IPS-NIHi7 (cell line): Measurements from ENCODE around the gene NSG1.
"Not testable (repeated sequence)": the region's sequence is repeated elsewhere in the genome, so short reads cannot be mapped to it uniquely, and the experiment has no call there.

ENCODE experiments used
- DNase-seq: peaks from one replicate; pipeline ENCODE4 v3.0.0; 2012; ENCODE audit warnings: mixed read lengths; ENCODE audit errors: extremely low spot score

The NSG1 gene, protein sequence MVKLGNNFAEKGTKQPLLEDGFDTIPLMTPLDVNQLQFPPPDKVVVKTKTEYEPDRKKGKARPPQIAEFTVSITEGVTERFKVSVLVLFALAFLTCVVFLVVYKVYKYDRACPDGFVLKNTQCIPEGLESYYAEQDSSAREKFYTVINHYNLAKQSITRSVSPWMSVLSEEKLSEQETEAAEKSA

GRCh38 chr4:4386736-4387392 lies at the start of gene NSG1:
TSS of gene NSG1 (plus strand) at chr4:4387102. CDS start at chr4:4387630, 528 bp downstream.
- DNase-seq: peak; percentile 48

DNA sequence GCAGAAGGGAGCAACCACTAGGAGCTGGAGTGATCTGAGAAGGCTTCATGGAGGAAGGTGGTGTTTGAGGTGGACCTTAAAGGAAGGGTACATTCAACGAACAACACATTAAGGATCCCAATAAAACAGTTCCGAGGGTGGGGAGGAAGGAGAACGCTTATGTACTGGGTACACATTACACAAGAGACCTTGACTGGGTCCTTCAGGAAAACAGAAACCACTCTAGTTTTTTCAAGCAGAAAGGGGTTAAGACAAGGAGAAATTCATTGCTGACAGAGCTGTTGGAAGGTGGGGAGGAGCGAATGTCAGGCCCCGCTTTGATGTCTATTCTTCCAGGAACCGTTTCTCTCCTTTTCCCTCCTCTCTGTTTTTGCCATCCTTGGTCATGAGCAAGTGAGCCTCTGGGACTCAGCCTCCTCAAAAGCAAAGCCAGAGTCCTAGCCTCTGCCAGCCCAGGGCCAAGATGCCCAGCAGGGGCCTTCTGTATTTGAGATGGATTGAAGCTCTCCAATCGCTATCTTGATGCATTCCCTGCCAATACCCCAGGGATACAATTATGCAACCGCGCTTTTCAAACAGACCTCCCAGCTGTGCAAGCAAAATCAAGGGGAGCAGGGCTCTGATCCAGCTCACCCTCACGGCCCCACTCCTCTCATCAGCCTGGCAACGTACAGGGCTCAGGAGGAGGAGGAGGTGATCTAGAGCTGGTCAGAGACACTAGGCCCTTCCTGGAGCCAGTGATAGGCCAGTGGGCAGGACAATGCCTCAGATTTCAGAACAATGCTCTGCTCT lies 48.5 kb upstream of the NSG1 start:
- no peak for DNase-seq

GRCh38 chr4:4339504-4340085 lies 47.3 kb upstream of the NSG1 start:
- no peak for DNase-seq

DNA sequence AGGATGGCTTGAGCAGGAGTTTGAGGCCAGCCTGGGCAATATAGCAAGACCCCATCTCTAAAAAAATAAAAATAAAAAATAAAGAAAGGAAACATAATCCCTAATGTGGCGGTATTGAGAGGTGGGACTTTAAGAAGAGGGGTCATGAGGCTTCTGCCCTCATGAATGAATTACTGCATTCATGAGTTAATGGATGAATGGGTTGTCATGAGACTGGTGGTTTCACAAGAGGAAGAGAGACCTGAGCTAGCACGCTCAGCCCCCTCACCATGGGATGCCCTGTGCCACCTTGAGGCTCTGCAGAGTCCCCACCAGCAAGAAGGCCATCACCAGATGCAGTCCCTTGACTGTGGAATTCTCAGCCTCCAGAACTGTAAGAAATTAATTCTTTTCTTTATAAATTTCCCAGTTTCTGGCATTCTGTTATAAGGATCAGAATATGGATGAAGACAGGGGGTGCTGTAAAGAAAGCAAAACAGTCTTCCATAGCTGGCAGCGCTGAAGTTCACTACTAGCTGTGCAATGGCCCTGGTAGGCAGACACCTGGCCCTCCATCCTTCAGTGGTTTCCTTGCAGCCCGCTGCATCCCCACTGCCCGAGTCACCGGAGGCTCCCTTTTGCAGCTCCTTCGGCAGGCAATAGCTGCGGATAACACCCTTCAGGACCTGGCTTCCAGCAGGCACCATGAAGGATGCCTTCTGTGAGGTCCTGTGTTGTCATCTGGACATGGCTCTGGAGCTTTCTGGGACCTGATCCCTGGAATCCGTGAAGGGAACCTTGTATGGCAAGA lies 44.8 kb upstream of the NSG1 start:
- DNase-seq: no peak

GRCh38 chr4:4343038-4343437 lies 43.9 kb upstream of the NSG1 start:
- no peak for DNase-seq

DNA sequence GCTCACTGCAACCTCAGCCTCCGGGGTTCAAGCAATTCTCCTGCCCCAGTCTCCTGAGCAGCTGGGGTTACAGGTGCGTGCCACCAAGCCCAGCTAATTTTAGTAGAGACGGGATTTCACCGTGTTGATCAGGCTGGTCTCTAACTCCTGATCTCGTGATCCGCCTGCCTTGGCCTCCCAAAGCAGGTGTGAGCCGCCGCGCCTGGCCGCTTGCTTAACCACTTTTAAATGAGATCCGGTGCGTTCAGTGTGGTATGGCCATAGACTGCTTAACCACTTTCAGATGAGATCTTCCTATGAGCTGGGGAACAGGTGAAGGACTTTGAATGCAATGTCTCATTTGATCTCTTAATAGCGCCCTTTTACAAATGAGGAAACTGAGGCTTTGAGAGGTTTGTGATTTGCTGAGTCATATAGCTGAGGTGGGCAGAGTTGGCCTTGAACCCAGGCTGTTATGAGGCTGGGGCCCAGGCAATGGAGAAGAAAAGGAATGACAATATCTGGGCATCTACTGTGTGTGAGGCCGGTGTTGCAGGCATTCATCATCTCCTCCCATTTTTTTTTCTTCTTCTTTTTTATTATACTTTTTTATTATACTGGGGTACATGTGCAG lies 41.9 kb upstream of the NSG1 start:
- DNase-seq: no peak

GRCh38 chr4:4347585-4347984 lies 39.3 kb upstream of the NSG1 start:
- no peak for DNase-seq

DNA sequence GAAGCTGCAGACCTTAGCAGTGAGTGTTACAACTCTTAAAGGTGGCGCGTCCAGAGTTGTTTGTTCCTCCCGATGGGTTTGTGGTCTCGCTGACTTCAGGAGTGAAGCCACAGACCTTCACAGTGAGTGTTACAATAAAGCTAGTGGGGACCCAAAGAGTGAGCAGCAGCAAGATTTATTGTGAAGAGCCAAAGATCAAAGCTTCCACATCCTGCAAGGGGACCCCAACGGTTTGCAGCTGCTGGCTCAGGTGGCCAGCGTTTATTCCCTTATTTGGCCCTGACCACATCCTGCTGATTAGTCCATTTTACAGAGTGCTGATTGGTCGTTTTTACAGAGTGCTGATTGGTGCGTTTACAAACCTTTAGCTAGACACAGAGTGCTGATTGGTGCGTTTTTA lies 38.3 kb upstream of the NSG1 start:
- not testable (repeated sequence) for DNase-seq

GRCh38 chr4:4349867-4350266 lies 37.0 kb upstream of the NSG1 start:
- no peak for DNase-seq

- no peak for DNase-seq
These were observed 36.0 kb upstream of the NSG1 start for GRCh38 chr4:4350909-4351308.

- DNase-seq: no peak
These were observed 31.6 kb upstream of the NSG1 start for GRCh38 chr4:4355302-4355701.

DNA sequence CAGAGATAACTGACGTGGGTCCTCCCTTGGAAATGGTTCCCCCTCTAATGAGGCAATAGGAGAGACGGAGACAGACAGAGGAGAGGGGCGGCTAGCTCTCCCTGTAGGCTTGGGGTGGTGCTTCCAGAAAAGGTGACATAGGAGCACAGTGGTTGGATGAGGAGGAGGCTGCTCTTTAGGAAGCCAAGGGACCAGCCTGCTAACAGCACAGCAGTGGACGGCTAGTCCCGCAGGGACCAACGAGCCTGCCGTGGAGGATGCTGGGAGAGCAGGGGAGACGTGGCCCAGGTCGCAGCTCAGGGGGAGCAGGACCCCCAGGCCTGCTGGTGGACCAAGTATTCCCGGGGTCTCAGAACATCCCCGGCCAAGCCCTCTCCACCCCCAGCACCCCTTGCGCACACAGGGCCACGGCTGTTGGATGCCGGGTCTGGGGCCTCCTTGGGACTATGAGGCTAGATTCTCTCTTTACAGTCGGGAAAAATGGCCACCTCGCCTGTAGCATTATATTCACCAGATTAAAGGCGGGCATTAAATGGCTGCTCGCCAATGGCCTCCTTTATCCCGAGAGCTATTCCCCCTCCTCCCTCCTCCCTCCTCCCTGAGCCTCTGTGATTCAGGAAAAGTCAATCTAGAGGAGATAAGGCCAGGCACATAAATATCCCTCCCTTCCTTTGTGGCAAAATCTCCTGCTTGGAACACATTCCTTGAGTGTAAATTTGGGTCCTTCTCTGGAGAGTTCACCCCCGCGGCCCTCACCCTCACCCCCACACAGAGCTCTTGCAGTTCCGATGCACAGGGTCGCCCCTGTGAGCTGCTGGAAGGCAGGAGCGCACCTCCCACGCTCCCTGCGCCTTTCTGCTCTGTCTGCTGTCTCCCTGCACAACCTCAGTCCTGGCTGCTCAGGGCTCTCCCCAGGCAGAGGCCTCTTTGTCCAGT lies 30.5 kb upstream of the NSG1 start:
- no peak for DNase-seq

GRCh38 chr4:4358093-4358854 lies 28.6 kb upstream of the NSG1 start:
- peak; percentile 31 for DNase-seq

- DNase-seq: no peak
These were observed 25.0 kb upstream of the NSG1 start for GRCh38 chr4:4361883-4362282.

GRCh38 chr4:4362991-4363697 lies 23.8 kb upstream of the NSG1 start:
- no peak for DNase-seq

DNA sequence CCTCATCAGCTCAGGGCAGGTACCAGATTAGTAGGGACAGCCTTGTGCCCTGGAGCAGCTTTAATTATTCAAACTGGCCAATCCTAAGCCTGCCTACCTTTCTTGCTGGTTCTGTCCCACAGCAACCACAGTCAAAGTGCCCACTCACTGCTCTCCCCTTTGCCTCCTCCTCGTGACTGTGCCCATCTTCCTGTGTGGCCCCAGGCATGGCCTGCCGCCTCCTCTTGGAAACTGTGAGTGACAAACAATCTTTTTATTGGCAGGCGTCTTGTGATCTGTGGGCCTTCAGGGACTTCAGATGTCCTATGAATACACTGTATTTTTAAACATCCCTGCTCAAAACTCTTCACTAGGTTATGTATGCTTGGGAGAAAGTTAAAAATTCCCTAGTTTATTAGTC lies 22.8 kb upstream of the NSG1 start:
- no peak for DNase-seq

GRCh38 chr4:4364486-4365208 lies 22.3 kb upstream of the NSG1 start:
- peak; percentile 42 for DNase-seq
